HepG2 (cell line): Measurements from ENCODE around the gene MEF2D. TPM values are rescaled to one million over a fixed set of nuclear protein-coding genes. Genes with fewer than 3 reads are reported as not detected.

Source experiments
- microRNA counts: library from miRNA; unstranded; fragments of <30 nt; microRNA quantifications from one replicate; lab custom pipeline; 2015
- microRNA-seq: library from miRNA; unstranded; fragments of <30 nt; microRNA quantifications from one replicate; pipeline ENCODE4, GENCODE V29; 2020
- polyA plus RNA-seq, 8 experiments: library from polyadenylated mRNA; depleted of rRNA in 3 of 8; stranded (reverse) in 7 of 8; unstranded in 1 of 8; fragments of >200 nt; fragmentation: Illumina TruSeq in 4 of 8; extraction: Trizol in 4 of 8; gene quantifications; 2 replicates each; pipeline versions ENCODE4 v1.2.1 to v1.2.3, GENCODE V29; 2011 to 2016; ENCODE audit warnings: low read depth in 4 of 8, missing spikeins in 1 of 8, mixed read lengths in 1 of 8; ENCODE audit not compliant: insufficient read depth in 1 of 8
- small RNA-seq, 3 experiments: library from RNA; depleted of rRNA; stranded (forward); fragments of <200 nt; gene quantifications; one replicate each; pipeline ENCODE3, GENCODE V24; 2012; ENCODE audit warnings: low read depth in 2 of 3, low replicate concordance in 1 of 3; ENCODE audit not compliant: insufficient read length in 3 of 3, insufficient read depth in 2 of 3
- total RNA-seq, 5 experiments: library from RNA; depleted of rRNA; stranded (reverse); fragments of >200 nt; fragmentation: Illumina TruSeq; extraction: Trizol; gene quantifications; 2 replicates each; pipeline ENCODE4 v1.2.3, GENCODE V29; 2016; ENCODE audit warnings: low read depth in 1 of 5

The MEF2D gene
- total and polyA plus RNA-seq, 2 of the 13 experiments (the other 11 are each of a cell fraction or from before 2014, with no cell fraction given): 1.6 to 3.9 TPM

MicroRNAs within 50 kb of the gene (microRNA counts, 767-probe panel; counts per million panel counts)
- not detected for microRNA hsa-miR-9-5p (lab: Ali Mortazavi, UCI)

Small RNA genes lying within 50 kb of the gene (microRNA-seq; reads per million reads assigned to microRNA genes)
- gene MIR9-1: not detected

Small RNA genes lying within 50 kb of the gene (small RNA-seq; reads per million reads assigned to genes)
- 0 reads per million in 3 experiments for gene MIR9-1
- 0 reads per million in 3 experiments for gene RF00019

Other genes with a start within 250 kb of the MEF2D start
- 63.3 and 84.0 TPM in 2 replicates for gene SMG5, start 217.9 kb downstream of the MEF2D start, total RNA-seq (2016; rRNA removed; fragmentation: Illumina TruSeq; extraction: Trizol)
- gene SMG5, start 217.9 kb downstream of the MEF2D start, polyA plus RNA-seq (2011; rRNA removed): 50.5 and 65.4 TPM in 2 replicates
- 1.0 and 1.9 TPM in 2 replicates for gene TMEM79, start 216.4 kb downstream of the MEF2D start, total RNA-seq (2016; rRNA removed; fragmentation: Illumina TruSeq; extraction: Trizol)
- gene TMEM79, start 216.4 kb downstream of the MEF2D start, polyA plus RNA-seq (2011; rRNA removed): 0.99 and 1.2 TPM in 2 replicates
- 39.1 and 75.8 TPM in 2 replicates for gene GLMP, start 205.1 kb downstream of the MEF2D start, total RNA-seq (2016; rRNA removed; fragmentation: Illumina TruSeq; extraction: Trizol)
- 41.4 and 44.6 TPM in 2 replicates for gene GLMP, start 205.1 kb downstream of the MEF2D start, polyA plus RNA-seq (2011; rRNA removed)
- 0.24 TPM in 1 of 2 replicates, not detected in the other for gene VHLL, start 201.5 kb downstream of the MEF2D start, total RNA-seq (2016; rRNA removed; fragmentation: Illumina TruSeq; extraction: Trizol)
- gene VHLL, start 201.5 kb downstream of the MEF2D start, polyA plus RNA-seq (2011; rRNA removed): not detected in 2 replicates
- gene CCT3, start 162.5 kb downstream of the MEF2D start, total RNA-seq (2016; rRNA removed; fragmentation: Illumina TruSeq; extraction: Trizol): 615 and 870 TPM in 2 replicates
- gene CCT3, start 162.5 kb downstream of the MEF2D start, polyA plus RNA-seq (2011; rRNA removed): 301 and 319 TPM in 2 replicates
- 1.6 and 2.6 TPM in 2 replicates for gene TSACC, start 162.2 kb downstream of the MEF2D start, total RNA-seq (2016; rRNA removed; fragmentation: Illumina TruSeq; extraction: Trizol)
- 1.5 and 1.6 TPM in 2 replicates for gene TSACC, start 162.2 kb downstream of the MEF2D start, polyA plus RNA-seq (2011; rRNA removed)
- gene RHBG, start 131.6 kb downstream of the MEF2D start, total RNA-seq (2016; rRNA removed; fragmentation: Illumina TruSeq; extraction: Trizol): 19.9 and 73.5 TPM in 2 replicates
- 61.8 and 90.0 TPM in 2 replicates for gene RHBG, start 131.6 kb downstream of the MEF2D start, polyA plus RNA-seq (2011; rRNA removed)
- gene IQGAP3, start 71.8 kb upstream of the MEF2D start, total RNA-seq (2016; rRNA removed; fragmentation: Illumina TruSeq; extraction: Trizol): 6.7 and 14.1 TPM in 2 replicates
- 12.8 and 13.5 TPM in 2 replicates for gene IQGAP3, start 71.8 kb upstream of the MEF2D start, polyA plus RNA-seq (2011; rRNA removed)
- gene TTC24, start 78.9 kb upstream of the MEF2D start, total RNA-seq (2016; rRNA removed; fragmentation: Illumina TruSeq; extraction: Trizol): 0.13 and 0.15 TPM in 2 replicates
- gene TTC24, start 78.9 kb upstream of the MEF2D start, polyA plus RNA-seq (2011; rRNA removed): 0.18 and 0.30 TPM in 2 replicates
- gene NAXE, start 91.0 kb upstream of the MEF2D start, total RNA-seq (2016; rRNA removed; fragmentation: Illumina TruSeq; extraction: Trizol): 37.9 and 59.4 TPM in 2 replicates
- gene NAXE, start 91.0 kb upstream of the MEF2D start, polyA plus RNA-seq (2011; rRNA removed): 35.0 and 39.4 TPM in 2 replicates
- 37.9 and 43.4 TPM in 2 replicates for gene GPATCH4, start 100.7 kb upstream of the MEF2D start, total RNA-seq (2016; rRNA removed; fragmentation: Illumina TruSeq; extraction: Trizol)
- 19.2 and 20.0 TPM in 2 replicates for gene GPATCH4, start 100.7 kb upstream of the MEF2D start, polyA plus RNA-seq (2011; rRNA removed)
- gene HAPLN2, start 118.6 kb upstream of the MEF2D start, total RNA-seq (2016; rRNA removed; fragmentation: Illumina TruSeq; extraction: Trizol): not detected in 2 replicates
- gene HAPLN2, start 118.6 kb upstream of the MEF2D start, polyA plus RNA-seq (2011; rRNA removed): 0.09 TPM in 1 of 2 replicates, not detected in the other
- gene BCAN, start 141.3 kb upstream of the MEF2D start, total RNA-seq (2016; rRNA removed; fragmentation: Illumina TruSeq; extraction: Trizol): not detected in 2 replicates
- gene BCAN, start 141.3 kb upstream of the MEF2D start, polyA plus RNA-seq (2011; rRNA removed): not detected in 2 replicates
- gene NES, start 176.6 kb upstream of the MEF2D start, total RNA-seq (2016; rRNA removed; fragmentation: Illumina TruSeq; extraction: Trizol): 12.7 and 16.6 TPM in 2 replicates
- 1.7 and 2.5 TPM in 2 replicates for gene NES, start 176.6 kb upstream of the MEF2D start, polyA plus RNA-seq (2011; rRNA removed)
- gene CRABP2, start 204.8 kb upstream of the MEF2D start, total RNA-seq (2016; rRNA removed; fragmentation: Illumina TruSeq; extraction: Trizol): 0.21 and 0.60 TPM in 2 replicates
- 0.37 and 0.40 TPM in 2 replicates for gene CRABP2, start 204.8 kb upstream of the MEF2D start, polyA plus RNA-seq (2011; rRNA removed)
- gene METTL25B, start 227.7 kb upstream of the MEF2D start, total RNA-seq (2016; rRNA removed; fragmentation: Illumina TruSeq; extraction: Trizol): 8.1 and 11.9 TPM in 2 replicates
- gene METTL25B, start 227.7 kb upstream of the MEF2D start, polyA plus RNA-seq (2011; rRNA removed): 24.0 and 26.3 TPM in 2 replicates
- gene ISG20L2, start 228.0 kb upstream of the MEF2D start, total RNA-seq (2016; rRNA removed; fragmentation: Illumina TruSeq; extraction: Trizol): 17.8 and 19.8 TPM in 2 replicates
- gene ISG20L2, start 228.0 kb upstream of the MEF2D start, polyA plus RNA-seq (2011; rRNA removed): 21.3 and 22.8 TPM in 2 replicates
- gene MRPL24, start 240.3 kb upstream of the MEF2D start, total RNA-seq (2016; rRNA removed; fragmentation: Illumina TruSeq; extraction: Trizol): 42.9 and 45.7 TPM in 2 replicates
- 37.7 and 38.1 TPM in 2 replicates for gene MRPL24, start 240.3 kb upstream of the MEF2D start, polyA plus RNA-seq (2011; rRNA removed)